GM18868 (cell line): ENCODE data around the gene RBMS3.
A peak's percentile ranks its signal among the peaks of the same experiment; 100 is the strongest.

Source experiments
- ATAC-seq: cut with Tn5 transposase; IDR thresholded peaks from one replicate; pipeline ENCODE4 v1.9.1; 2021; ENCODE audit warnings: mild to moderate bottlenecking, moderate library complexity; ENCODE audit not compliant: unreplicated experiment

RBMS3 gene

DNA sequence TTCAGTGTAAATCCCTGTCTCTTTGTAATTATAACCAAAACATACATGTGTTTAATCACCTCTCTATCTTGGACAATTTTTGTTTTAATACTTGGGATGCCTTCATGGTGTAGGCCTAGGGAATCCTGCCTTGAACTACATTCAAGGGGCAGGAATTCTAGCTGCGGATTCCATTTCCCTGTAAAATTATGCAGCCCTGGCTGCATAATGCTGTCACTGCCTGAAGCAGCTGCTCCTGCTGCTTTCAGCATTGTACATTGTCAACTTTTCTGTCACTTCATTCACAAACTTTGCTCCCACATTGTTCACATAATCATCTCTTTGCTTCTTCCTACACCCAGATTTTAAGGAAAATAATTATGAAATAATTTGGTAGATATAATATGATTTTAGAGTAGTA, 638.7 kb downstream of the RBMS3 start:
- ATAC-seq = no peak

DNA sequence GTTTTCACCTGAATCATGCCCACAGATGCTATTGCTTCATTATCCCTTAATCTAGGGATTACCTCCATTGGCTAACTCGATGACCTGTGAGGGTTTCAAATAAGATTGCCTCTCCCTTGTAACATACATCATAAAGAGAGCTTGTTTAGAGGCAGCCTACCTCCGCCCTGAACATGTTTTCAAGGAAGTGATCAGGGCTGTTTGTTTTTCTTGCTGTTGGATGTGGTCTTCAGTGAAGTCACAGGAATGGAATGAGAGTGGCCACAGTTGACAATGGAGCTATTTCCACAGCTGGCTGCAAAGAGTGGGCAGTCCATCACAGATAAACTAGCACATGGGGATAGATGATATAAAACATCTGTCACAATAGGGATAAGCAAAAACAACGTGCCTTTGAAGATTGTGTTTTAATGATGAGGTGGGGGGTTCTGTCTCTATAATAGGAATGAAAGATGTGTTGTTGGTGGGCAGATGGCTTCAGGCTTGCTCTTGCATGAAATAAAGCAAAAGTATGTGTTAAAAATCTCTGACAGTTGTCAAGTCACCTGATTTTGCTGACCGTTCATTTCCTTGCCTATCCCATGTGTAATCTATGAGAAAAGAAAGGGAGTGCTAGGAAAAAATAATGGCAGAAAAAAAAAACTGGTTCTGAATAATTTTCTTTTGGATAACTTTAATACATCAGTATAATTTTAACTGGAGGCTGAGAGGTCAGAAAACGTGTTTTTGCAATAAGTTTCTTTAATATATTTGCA, 642.3 kb downstream of the RBMS3 start:
- no peak for ATAC-seq

DNA sequence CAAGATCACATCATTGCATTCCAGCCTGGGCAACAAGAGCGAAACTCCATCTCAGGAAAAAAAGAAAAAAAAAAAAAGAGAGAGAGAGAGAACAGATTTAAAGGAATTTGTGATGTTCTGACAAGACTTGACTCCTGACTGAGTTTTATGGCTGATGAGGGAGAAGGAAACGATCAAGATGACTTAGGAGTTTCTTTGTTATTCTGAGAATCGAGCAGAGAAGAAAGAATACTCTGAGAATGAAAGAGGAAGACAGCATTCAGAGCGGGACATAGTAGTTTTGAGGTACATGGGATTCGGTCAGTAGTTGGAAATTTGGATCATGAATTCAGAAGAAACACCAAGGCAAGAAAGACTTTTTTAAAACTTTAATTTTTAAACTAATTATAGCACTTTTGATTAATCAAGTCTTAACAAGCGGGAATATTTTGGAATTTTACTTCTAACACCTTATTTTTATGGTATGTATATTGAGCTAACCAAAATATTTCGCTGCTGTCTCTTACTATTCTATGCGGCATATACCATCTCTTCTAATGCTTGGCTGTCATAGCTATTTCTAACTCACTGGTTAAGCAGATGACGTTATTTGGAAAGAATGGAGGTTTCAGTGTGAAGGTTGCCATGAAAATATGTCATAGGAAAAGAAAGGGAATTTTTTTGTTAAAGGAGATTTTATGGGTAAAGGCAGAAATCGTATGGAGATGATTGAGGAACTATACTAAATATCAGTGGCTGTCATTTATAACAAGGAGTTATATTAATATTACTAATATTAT, 644.1 kb downstream of the RBMS3 start:
- ATAC-seq = no peak

DNA sequence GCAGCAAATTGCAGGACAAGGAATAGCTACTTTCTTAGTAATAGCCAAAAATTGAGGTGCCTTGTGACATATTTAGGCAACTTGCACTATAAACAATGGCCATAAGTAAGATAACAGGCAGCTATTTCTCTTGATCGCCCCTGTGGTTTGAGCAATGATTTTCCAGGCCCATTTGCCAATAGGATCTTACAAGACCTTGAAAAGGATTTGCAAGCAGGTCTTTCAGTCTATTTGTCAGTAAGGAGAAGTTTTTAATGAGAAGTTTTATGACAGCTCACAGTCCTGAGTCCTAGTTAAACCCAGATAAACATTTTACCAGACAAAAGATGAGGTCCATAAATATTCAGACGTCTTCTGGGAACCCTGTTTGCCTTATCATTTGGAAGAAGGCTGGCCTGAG, 645.5 kb downstream of the RBMS3 start:
- ATAC-seq = no peak

DNA sequence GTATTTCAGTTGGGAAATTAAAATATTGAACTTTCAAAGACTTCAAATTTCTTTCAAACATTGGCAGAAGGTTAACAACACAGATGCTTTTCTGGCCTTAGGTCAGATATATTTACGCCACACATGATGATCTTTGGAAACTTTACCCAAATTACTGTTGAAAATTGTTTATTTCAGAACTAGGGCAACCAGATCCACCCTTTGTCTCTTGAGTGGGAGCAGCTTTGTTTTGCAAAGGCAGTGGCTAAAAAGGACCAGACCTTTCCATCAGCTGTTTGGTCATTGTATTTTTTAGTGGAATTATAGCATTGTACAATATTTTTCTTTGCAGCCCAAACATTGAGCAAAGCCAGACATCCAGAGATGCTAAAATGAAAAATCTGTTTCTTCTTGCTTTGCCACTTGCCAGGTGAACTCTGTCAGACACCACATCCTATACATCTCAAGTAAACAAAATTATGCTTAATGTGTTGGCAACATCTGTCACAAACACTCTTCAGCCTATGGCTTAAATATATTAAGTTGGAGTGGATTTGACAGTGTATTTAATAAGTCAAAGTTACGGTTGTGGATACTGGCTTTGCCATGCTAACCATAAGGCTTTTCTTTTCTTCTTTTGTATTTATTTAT, 651.9 kb downstream of the RBMS3 start:
- no peak for ATAC-seq

DNA sequence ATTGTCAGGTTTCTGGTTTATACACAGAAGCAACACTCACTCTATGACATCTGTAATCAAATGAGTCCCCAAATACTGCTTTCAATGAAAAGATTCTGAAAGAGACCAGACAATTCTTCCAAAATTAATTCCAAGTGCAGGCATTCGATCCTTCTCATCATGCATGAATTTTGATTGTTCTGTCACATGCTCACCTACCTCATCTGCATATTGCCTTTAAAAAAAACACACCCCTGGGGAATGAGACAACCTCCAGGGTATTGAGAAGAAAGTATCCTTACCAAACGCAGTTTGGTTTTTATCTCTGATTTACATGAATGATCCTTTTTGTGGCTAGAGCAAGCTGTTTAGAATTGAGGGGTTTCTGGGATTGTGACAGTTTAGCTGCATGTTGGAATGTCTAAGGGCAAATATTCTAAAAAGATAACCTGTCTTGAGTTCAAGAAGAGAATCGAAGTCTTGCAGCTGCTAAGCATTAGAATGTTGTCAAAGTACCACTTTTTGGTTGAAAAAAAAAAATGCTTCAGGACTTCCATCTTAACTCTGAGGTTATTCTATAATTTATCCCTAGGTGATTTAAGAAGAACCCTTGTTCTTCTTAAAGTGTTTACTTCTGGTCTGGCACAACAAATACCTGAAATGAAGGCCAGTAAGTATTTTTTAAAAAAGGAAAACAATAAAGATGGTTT, 653.1 kb downstream of the RBMS3 start:
- no peak for ATAC-seq

DNA sequence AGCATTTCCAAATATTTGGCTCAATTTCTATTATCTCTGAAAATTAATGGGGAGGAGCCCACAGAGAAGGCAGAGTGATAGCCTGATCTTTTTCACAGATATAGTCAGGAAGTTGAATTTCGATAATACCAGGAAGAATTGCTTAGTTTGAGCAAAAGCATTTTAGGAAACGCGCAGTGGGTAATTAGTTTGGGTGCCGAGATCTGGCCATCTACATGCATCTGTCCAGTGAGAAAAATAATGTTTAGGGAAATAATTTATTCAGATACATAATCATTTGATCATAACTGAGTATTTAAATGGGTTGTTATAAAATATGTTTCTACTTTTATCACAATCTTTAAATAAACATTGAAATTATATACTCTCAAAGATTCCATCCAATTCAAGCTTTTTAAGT, 653.9 kb downstream of the RBMS3 start:
- no peak for ATAC-seq

DNA sequence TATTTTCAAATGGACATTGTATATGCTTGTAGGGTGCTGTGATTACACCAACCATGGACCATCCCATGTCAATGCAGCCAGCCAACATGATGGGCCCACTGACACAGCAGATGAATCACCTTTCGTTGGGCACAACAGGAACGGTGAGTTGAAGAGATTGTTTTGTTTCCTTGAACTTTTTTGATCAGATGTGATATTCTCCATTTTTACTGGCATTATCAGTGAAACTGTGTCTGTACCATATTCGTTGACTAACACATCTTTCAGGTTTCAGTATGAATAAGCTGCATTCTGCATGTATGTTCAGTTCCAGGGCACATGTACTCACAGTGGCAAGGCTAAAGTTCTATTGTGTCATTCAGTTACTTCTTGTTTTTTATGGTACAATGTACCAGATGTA, 655.2 kb downstream of the RBMS3 start:
- peak; percentile 97 for ATAC-seq

DNA sequence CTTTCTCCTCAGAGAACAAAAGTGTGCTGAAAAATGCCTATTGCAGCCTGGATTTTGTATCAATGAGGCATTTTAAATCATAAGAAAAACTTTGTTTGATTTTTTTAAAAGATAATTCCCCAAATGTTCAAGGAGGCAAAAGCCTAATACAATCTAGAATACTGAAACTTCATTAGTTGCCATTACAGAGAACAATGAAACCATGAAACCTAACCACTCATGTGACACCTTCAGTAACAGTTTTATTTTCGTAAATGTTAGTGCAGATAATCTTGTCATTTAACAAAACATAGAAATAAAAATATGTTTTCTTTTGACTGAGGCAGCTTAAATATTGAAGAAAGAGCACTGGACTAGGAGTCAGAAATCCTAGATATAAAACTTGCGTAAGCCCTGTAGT, 655.9 kb downstream of the RBMS3 start:
- no peak for ATAC-seq

DNA sequence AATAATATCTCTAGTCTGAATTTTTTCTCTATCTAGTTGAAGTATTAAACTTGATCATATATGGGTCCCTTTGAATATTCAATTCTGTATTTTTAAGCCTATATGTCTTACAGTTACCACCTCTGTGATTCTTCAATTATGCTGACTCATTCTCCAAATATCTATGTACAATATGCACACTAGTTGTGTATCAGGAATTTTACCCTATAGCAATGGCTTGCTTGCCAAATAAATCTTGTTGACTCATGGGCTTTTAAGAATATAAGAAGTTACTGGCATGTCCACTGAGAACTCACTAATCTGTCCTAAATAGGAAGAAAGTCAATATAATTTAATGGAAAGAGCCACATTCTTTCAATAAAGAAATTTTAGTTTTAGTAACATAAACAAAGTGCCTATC, 656.3 kb downstream of the RBMS3 start:
- no peak for ATAC-seq

DNA sequence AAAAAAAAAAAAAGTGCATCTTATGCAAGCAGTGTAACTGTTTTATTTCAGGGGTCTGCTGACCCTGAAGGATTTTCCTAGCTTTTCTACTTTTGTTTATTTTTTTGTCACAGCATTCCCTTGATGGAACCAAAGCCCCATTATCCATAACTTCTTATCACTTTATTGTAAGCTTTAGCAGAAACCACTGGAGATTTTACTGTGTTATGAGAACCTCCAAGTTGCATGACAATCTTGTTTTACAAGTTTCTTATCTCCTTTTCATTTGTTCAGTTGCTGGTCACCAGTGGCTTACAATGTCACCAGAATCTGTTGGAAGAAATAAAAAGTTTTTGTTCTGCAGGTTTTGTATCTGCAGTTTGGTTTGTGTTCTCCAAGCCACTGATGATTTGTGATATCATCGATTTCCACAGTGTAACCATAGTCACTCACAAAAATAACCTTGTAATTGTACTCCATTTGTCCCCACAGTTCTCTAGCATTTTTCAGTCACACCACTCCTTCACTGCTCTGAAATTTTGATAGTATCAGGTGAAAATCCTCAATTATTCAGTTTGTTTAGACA, 660.0 kb downstream of the RBMS3 start:
- no peak for ATAC-seq

DNA sequence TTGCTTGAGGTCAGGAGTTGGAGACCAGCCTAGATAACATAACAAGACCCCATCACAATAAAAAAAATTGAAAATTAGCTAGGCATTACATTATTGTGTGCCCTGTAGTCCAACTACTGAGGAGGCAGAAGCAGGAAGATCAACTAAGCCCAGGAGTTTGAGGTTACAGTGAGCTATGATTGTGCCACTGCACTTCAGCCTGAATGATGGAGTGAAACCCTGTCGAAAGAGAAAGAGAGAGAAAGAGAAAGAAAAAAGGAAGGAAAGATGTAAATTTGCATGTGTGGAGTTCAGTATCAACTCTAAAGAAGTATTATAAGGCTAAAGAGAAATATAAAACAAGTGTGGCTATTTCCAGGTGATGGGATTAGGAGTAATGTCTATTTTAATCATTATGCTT, 661.4 kb downstream of the RBMS3 start:
- no peak for ATAC-seq

DNA sequence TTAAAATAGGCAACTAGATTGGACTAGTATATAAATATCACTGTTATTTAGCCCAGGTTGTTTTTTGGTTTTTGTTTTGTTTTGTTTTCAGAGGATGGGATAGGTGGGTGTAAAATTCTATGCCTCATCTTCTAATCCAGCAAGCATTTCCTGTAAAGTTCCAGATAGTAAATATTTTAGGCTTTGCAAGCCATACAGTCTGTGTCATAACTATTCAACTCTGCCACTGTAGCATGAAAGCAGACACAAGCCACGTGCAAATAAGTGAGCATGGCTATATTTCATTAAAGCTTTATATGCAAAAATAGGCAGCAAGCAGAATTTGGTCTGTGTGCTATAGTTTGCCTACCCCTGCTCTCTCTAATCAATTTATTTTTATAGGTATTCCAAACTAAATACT, 668.3 kb downstream of the RBMS3 start:
- no peak for ATAC-seq

DNA sequence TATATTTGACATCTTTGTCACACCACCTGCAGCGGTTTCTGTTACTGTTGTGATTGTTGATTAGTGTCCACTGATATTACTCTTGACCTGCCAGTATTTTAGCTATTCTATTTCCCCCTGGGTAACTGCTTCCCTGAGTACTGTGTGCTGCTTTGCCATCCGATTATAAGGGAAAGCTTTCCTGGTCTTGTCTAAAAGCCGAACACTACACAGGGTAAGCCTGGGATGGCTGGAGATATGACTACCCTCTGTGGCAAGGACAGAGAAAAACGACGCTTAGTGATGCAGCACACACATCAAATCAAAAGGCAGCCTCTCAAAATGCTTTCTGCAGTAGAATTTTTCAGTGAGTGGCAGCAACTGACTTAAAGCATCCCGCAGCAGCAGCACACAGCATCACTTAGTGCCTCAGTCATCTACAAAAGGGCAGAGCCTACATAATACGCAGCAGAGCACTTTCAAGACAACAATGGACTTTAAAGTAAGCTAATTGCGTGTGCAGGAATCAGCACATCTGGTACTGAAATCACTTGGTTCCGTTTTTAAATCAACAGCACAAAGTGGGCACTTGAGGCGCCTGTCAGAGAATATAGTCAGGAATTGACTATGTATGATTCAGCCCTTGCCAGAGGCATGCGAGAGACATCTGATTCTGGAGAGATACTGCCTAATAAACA, 669.2 kb downstream of the RBMS3 start:
- ATAC-seq = no peak

DNA sequence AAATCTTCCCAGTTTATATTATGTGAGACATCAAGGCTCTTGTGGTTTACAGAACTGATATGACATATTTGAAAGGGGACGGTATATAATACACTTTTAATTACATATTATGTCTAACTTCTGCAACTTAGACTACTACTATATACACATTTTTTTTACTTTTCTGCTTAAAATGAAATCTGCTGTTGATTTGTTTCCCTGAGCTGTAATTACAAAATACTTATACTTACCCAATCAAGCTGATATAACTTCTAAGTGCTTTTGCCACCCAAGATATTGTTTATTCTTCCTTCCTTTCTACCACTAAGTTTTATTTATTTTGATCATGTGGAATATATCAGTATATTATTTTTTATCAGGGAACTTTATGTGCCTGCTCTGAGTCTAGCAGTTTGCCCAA, 671.6 kb downstream of the RBMS3 start:
- no peak for ATAC-seq

DNA sequence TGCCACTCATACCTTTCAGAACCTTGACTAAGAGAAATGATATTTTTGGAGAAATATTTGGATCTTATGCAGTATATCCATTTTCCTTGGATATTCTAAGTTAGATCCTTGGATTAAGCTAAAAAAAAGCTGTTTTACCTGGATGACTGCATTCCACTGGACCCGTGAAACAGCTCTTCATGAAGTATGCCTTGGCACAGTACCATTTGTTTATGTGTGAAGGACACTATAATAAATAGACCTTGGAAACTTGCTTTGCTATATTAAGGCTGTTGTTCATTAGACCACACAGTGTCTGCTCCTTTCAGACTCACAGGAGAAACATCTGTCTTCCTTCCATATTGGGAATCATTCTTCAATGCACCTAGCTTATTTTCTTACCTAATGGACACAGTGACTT, 674.5 kb downstream of the RBMS3 start:
- no peak for ATAC-seq

DNA sequence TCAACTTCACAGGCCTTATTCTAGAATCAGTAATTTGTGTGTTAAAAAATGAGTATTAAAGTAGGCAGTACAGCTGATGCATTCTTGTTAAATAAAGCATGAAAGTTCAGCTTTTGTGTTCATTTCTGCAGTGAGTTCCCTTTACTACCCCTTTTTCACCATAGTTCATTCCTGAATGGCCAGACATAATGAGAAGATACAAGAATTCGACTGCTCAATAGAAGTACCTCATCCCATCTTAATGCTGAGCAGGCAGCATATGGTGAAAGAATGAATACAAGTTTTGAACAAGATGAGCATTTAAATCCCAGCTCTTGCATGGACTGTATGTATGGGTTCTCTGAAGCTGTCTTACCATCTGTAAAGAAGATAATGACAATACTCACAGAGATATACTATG, 677.9 kb downstream of the RBMS3 start:
- no peak for ATAC-seq

DNA sequence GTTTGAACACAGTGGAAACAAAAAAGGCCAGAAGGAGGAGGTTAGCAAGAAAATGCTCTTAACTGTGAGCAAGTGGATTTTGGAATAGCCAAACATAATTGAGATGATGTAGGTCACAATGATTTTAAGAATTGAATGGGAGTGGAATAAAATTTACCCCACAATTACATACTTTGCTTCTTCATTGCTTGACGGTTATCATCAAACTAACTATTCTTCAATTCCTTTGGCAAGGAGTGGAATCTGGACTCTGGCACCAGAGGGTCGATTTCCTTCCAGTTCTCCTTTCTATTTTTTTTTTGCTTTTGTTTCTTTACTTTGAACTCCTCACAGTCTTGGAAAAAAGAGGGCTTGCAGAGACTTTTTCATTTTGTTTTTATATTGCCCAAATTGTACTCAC, 691.0 kb downstream of the RBMS3 start:
- ATAC-seq = no peak

DNA sequence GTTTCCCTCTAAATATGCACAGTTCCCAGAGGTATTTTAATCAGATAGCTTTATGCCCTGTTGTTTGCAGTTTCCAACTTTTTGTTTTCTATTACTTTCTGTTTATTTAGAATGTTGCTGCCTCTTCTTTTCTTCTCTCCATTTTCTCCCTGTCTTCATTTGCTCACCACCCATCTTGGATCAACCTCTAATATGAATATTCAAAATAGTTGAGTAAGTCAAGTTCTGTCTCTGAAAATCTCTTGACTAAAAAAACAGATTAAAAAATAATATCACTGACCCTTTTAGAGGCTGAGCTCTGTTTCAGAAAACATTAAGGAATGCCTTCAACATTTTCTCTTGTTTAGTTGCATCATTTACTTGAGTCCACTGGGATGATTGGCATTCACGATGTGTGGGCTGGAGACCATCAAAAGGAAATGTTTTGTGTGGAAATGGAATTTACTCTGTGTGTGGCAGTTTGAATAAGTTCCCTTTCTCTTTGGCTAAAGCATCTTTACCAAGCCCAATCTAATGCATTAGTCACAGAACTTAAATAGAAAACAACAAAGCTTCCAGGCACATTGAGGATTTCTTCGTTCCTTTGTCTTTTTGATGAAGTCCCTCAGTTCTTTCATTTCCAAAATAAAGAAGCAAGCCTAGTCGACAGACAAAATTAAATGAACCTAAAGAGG, 691.6 kb downstream of the RBMS3 start:
- ATAC-seq = no peak

DNA sequence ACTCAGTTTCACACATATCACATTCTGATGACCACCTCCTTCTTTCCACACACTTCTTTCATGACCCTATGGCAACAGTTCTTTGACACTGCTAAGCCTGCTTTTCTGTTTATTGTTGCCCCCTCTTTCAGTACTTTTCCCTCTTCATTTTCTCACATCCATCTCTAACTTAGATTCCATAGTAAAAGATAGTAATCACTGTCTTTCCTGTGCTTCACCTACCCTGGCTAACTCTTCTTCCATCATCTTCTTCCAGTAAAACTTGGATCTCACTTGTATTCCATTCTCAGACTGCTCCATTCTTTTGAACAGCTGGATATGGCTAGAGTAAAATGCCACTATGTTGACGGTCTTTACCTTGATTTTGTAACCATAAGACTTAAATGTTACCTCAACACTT, 692.9 kb downstream of the RBMS3 start:
- no peak for ATAC-seq
